PC-3 (cell line): ENCODE measurements around the gene NFIX.

Experiments
- CTCF ChIP-seq: fragments of 300-600 bp; sonication (generic); conservative IDR thresholded peaks from 2 replicates; pipeline ENCODE4 v1.5.1; 2017; ENCODE audit warnings: antibody characterized with exemption, low read depth, mild to moderate bottlenecking, low read length
- EZH2 ChIP-seq: fragments of 300-600 bp; sonication (generic); IDR thresholded peaks from one replicate; pipeline ENCODE4 v1.6.1; 2017; ENCODE audit warnings: antibody characterized with exemption, mild to moderate bottlenecking, low read length; ENCODE audit not compliant: unreplicated experiment
- EZH2phosphoT487 ChIP-seq: fragments of 300-600 bp; sonication (generic); IDR thresholded peaks from 2 replicates; pipeline ENCODE4 v1.6.1; 2018; ENCODE audit warnings: mild to moderate bottlenecking, antibody characterized with exemption, low read length, borderline replicate concordance

- TF ChIP-seq CTCF (no peak), EZH2phosphoT487 (no peak), EZH2 (no peak)
Measured at GRCh38 chr19:13110099-13110610, 114.9 kb downstream of the NFIX start.
